ENCODE measurements around the gene CENPT.

GRCh38 chr16:67825906-67826305 is 21.6 kb downstream of the CENPT start:
- TF ChIP-seq CTCF (IDR thresholded peaks at IDR 0.05) (no peak), POLR2A (IDR thresholded peaks at IDR 0.05) (no peak), EP300 (IDR thresholded peaks at IDR 0.05) (no peak)
